DLD1 (cell line): ENCODE data around the gene DACT2.
"Not testable (repeated sequence)": the region's sequence is repeated elsewhere in the genome, so short reads cannot be mapped to it uniquely, and the experiment has no call there.

Experiments
- in situ Hi-C: cut with HindIII; loops from 2 replicates; pipeline ENCODE4 v1.10.0; 2017; ENCODE audit warnings: low sequenced_read_pairs

DACT2 gene

DNA sequence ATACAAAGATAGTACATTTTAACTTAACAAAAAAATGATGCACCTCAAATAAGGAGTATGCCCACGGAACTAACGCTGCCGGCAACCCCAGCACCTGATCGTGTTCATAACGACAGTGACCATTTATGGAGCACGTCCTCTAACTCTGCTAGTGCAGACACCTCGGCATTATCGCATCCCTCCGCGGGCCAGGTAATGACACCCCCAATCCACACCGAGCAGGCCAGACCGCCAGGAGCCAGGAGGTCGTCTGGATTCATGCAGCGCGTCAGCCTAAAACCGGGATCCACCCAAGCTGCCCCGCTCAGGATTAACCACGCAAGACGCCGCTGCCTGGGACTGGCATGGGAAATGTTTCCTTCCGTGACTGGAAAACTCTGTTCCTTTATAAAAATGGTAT is 34.1 kb downstream of the DACT2 start:
- in situ Hi-C loops = no loop called here

DNA sequence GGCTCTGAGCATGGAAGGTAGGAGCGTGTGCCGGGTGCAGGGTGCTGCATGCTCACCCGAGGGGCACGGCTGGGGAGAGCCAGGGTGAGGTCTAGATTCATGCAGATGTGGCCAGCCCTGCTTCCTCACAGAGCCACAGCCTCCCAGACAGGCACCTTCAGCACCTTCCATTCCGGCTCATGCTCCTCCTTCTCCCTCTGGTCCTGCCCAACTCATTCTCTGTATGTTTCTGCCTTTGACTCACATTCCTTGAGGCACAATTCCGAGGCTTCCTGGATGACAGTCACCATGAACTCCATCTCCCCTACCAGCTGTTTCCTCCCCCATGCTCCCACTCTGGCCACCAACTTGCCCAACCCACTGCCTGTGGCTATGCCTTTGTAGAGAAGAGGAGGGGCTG is 35.4 kb downstream of the DACT2 start:
- in situ Hi-C loops = no loop called here

DNA sequence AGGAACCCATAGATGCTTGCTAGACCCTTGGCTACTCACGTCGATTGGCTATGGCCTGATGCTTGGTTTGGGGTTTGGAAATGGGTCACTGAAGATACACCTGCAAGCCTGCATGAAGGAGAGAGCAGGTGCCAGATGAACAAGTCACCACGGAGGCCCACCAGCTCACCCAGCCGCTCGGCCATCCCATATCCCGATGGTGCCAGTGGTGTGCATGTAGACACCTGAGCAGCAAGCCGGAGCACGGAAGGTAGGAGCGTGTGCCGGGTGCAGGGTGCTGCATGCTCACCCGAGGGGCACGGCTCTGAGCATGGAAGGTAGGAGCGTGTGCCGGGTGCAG is 35.9 kb downstream of the DACT2 start:
- in situ Hi-C loops = no loop called here

DNA sequence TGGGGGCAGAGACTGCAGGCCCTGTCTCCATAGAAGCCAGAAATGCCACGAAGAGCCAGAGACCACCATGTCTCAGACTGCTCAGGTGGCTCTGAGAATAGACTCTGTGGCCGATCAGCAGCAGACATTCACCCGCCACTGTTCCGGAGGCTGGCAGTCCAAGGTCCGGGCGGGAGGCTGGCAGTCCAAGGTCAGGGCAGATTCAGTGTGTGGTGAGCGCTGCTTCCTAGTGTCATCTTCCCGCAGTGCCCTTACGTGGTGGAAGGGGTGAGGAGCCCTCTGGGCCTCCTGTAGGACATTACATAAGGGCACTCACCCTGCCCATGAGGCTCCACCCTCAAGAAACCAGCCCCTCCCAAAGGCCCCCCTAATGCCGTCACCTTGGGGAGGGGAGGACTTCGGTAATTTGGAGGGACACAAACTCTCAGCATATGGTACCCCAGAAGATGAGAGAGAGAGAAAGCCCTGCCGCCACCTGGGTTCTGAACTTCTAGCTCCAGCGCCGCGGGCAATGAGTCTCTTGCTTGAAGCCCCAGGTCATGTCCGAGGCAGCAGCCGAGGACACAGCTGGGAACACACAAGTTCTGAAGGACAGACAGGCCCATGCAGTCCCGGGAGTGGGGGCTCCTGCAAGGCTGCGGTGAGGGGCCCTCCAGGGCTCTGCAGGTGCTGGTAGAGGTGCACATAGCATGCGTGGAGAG is 36.4 kb downstream of the DACT2 start:
- in situ Hi-C loops = no loop called here

DNA sequence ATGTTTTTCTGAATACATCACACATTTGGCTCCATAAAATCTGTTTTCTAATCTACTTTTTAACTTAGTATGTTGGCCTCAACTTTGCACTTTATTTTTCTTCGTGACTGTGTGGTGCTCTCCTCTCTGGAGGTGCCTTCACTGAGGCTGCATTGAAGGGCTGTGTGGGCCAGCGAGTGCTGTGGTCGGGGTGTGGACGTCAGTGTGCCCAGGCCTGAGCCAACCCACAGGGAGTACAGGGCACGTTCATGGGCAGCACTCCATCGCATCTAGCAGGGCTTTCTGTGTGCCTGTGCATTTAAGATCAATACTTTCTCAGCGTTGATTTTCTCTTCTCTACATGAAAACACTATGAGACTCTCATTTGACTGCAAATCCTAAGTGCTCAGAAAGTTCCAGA is 37.8 kb downstream of the DACT2 start:
- in situ Hi-C loops = no loop called here

DNA sequence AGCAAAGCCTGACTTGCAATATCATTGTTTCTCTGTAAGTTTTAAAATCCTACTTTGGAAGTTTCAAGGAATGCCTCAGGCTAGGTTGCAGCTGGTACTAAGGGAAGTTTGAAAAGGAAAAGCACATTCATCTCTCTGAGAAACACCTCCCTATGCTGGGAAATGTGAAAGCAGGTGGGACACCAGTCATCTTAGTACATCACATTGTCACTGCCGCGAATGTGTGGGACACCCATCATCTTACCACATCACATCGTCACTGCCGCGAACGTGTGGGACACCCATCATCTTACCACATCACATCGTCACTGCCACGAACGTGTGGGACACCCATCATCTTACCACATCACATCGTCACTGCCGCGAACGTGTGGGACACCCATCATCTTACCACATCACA is 38.3 kb downstream of the DACT2 start:
- in situ Hi-C loops = not testable (repeated sequence)

DNA sequence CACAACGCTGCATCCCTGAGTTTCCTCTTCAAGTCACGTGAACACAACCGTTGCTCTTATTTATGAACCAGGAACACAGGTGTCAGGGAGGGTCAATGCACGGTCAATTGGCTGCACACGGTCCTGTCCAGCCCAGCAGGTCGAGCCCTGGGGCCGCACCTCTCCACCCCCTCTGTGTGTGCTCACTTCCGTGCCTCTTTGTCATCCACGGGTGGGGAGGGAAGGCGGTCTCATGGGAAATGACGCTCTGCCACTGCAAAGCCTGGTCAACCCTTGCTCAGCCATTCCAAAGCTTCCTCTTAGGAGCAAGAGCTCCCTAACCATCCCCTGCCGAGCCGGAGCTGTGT is 38.7 kb downstream of the DACT2 start:
- in situ Hi-C loops = no loop called here

DNA sequence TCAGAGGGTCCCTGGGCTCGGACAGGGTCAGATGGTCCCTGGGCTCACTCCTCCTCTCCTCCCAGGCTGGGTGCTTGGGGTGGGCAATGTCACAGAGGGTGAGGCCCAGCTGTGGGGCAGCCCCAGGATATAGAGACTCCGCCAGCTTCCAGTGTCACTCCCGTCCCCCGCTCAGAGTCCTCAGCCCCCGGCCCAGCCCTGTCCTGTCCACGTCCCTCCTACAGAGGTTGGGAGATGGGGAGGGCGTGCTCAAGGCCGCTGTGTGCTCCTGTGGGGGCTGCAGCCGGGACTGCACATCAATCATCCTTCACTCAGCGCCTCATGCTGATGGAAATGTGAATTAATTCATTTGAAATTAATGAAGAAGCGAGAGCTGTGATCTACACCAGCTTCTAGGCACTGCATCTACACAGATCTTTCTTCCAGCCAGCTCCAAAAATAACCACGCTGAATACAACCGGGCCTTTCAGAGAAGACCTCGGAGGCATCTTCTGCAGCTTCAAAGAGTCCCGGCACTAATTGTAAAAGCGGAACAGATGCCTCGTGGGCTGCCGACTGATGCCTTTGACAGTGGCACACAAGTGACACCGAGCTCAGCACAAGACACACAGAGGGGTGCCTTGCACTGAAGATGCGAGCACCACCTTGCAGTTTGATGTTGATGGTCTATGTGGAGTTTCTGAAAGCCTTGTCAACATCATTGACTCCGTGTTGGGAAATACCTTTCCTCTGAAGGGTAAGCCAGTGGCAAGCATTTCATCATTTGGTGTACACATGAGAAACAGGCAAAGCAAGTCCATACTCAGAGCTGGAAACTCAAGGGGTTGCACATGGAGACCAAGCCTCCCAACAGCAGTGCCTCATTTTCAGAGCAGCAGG is 39.3 kb downstream of the DACT2 start:
- in situ Hi-C loops = no loop called here

DNA sequence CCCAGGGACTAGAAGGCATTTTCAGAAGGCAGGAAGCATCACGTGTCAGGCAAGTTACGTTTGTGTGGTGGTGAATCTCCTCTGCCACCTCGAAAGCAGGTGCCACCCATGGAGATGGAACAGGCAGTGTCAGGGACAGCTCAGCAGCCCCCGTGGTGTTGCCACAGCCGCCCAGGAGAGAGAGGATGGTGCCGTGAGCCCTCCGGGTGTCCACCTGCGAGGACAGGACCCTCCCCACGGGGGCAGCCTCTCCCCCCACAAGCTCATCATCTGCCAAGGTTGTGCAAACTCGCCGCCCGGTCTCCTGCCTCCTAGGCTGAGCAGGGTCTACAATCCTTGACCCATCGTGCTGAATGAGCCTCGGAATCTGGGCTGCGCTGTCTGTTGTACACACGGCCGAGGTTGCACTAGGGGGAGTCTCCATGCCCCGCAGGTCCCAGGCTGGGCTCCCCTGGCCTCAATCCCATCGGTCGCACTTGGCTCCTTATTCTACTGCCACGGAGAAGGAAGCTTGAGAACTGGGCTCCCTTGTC is 40.1 kb downstream of the DACT2 start:
- in situ Hi-C loops = no loop called here

DNA sequence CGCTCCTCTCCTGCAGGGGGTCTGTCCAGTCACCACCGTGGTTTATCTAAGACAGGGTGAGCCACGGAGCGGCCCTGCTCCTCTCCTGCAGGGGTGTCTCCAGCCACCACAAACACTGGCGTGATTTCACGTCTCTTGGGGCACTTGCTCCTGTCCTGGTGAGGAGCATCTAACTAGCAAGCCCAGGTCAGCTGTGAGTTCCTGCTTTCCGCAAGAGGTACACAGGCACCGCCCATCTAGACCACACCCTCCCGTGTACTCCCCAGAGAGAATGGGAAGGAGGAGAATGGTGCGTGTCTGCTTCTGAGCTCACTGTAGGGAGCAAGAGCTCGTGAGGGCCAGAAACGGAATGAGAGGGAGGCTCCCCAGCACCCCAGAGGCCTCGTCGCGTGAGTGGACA is 40.7 kb downstream of the DACT2 start:
- in situ Hi-C loops = no loop called here

DNA sequence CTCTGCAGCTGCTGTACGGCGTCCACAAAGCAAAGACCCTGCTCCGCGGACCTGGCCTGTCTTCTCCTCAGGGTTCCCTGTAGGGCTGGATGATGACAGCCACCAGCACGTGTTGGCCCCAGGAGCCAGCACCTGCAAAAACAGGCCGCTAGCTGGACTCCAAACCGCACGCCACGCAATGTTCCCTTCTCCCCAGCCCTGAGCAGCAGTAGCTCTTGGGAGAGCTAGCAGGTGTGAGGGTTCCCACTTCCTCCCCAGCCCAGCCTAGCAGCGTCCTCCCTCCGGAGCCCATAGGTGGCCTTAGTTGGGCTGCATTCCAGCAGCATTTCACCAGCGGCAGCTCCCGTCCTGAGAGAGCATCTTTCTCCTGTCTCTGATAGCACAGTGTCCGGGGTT is 42.3 kb downstream of the DACT2 start:
- in situ Hi-C loops = no loop called here

DNA sequence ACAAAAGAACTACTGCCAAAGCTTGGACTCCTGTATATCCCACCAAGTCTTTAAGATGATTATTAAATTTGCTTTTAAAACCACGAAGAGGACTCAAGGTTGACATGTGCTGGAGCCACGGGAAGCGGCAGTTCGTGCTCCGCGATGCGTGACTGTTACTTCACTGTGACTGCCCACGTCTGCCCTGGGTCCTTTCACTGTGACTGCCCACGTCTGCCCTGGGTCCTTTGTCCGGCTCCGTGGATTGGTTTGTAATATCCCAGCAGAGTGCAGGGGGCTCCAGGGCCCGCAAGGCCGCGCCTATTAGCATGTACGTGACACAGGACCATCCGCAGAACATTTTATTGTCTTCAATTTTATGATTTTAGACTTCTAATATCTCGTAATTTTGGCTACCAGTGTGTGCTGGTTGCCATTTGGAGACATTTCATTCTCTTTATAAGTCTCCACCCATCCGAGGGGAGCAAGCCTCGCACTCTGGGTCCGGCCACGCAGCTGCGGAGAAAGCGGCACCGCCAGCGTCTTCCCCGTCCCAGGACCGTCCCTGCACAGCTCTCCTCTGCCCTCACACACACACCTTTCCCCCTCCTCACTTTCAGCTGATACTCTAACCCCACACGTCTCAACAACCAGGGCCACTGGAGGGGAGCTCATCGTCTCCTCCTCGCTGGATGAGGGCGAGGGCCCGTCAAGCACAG is 42.9 kb downstream of the DACT2 start:
- in situ Hi-C loops = no loop called here

DNA sequence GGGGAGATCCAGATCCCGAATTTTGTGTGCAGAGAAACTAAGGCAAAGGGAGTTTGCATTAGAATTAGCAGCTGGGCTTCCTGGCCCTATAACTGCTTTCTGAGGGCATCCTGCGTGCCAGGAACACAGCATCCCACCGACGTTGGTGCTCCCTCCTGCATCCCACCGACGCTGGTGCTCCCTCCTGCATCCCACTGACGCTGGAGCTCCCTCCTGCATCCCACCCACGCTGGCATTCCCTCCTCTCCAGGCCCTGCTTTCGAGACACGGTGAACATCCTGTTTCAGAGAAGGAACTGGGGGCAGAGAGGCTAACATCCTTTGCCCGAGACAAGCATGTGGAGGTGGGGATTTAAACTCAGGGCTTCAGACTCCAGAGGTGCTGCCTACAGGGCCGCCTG is 44.4 kb downstream of the DACT2 start:
- in situ Hi-C loops = no loop called here

DNA sequence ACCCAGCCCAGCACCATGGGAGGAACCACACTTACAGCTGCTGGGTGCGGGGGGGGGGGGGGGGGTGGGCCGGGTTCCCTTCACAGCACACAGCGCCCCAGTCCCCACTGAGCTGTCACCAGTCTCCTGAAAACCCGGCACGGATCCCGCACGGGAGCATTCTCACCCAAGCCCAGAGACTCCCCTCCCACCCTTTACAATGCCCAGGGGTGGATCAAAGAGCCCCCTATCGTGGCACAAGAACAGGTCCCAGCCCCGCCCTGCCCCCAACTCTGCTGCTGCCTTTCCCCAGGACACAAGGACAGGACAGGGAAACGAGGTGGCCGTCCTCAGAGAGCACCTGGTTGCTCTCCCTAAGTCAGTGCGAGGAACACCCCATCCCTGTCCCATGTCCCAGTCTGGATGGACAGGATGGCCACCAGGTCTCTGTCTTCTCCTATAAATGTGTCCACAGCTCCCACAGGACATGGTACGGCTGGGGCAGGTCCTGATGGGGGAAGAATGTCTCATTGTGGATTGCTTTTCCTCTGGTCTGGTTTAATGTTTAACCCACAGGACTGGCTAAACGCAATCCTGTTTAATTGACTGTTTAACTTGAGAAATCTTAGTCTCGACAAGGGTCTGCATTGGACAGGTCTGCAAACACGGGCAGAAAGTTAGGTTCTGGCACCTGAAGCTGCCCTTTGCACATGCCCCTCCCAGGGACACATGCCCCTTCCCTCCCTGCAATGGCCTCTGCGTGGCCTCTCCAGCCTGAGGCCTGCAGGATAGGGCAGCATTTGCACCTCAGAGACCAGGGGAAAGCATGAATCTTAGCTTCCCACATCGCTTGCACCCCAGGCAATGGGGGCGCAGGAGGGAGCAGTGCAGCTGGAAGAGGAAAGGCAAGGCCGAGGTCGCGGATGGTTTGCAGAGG is 45.3 kb downstream of the DACT2 start:
- in situ Hi-C loops = no loop called here

DNA sequence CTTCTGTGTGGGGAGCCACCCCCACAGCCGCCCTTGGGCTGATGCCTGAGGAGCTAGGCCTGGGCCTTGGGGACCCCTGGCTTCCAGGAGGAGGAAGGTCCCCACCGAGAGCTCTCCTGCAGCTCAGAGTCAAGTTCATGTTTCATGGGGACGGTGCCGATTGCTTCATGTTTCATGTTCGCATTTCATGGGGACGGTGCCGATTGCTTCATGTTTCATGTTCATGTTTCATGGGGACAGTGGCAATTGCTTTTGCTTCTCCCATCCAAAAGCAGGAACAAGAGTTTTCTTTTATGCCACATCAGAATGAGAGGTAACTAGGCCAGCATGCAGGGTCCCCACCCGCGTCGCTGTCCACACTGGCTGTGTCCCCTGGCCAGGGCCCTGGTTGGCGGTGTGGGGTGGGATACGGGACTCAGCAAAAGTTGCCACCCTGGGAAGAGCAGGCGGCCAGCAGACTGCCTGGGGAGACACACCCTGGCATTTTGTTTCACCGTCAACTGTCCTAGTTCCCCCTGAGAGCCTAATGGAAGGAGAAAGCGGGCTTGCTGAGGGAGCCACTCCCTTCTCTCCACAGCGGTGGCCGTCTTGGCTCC is 46.0 kb downstream of the DACT2 start:
- in situ Hi-C loops = no loop called here

DNA sequence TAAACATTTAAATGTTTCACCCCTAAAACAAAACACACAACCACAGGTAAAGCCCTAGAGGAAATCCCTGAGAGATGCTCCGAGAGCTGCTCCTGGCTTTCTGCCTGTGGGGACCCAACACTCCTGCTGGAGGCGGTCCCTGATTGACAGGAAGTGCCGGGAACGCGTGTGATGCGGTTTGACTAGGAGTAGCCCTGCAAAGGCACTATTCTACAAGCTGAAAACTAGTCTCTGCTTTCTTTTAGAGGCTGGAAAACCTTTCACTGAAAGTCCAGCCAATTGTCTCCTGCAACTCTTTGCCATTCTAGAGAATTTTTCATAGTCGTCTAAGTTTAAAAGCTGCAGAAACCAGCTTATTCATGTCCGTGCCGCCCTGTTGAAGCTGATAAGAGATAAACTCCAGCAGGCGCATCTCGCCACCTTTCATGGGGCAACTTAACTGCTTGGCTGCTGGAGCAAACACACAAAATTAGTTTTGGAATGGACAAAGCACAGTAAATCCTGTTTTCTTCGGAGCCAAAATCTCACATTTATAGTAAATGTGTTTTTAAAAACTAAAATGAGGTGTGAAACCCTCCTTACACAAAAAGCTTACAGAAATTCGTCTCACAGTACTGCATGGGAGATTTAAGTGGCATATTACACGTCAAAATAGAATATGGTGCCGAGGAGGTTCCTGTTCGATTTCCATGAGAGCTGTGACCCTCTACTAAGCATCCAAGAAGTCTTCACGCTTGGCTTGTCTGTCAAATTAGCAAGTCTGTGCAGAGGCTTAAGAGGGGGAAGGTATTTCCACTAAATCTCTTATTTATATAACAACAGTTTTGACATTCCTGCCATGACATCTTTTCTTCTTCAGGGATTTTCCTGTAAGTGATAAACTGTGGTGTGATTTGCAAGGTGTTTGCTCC is 46.9 kb downstream of the DACT2 start:
- in situ Hi-C loops = no loop called here

DNA sequence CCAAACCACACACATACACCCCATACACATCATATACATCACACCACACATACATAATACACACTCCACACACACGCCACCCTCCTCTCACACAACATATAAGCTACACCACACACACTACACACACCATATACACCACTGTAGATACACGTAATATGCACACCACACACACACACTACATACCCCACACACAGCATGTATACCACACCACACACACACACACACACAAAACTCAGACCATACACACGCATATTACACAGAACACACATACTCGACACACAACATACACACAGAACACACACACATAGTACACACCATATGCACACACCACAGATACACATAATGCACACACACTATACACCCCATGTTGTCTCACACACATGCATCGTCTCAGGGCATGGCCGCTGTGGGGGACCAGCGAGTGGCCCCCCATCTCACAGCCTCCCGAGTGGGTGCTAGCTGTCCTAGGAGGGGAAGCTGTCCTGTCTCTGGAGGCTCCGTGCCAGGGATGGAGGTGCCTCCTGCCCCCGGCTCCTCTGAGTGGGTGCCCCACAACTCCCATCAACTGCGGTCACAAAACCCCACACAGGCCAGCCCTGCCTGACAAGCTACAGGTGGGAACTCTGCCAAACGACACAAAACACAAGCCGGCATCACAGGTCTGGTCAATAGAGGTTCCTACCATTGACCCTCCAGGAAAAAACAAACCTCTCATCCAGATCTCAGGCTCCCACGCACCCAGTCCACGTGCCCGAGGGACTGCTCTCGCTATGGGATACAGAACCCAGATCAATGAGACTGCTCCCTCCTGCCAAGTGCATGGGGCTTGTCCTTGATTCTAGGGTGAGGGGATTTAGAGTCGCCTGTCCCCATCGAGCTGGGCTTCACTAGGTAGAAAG is 49.1 kb downstream of the DACT2 start:
- in situ Hi-C loops = no loop called here
